HG03457 (cell line): Measurements from ENCODE around the gene TMEM239.
"Not testable (repeated sequence)": the region's sequence is repeated elsewhere in the genome, so short reads cannot be mapped to it uniquely, and the experiment has no call there.

Source experiments
- ATAC-seq: cut with Tn5 transposase; IDR thresholded peaks from one replicate; pipeline ENCODE4 v1.9.1; 2021; ENCODE audit warnings: moderate number of reproducible peaks; ENCODE audit not compliant: unreplicated experiment

The TMEM239 gene

GRCh38 chr20:2820084-2820895 lies 4.1 kb downstream of the TMEM239 start:
- ATAC-seq = no peak

- ATAC-seq = no peak
Measured at GRCh38 chr20:2820896-2821869, 5.0 kb downstream of the TMEM239 start.

- no peak for ATAC-seq
Measured at GRCh38 chr20:2822073-2822472, 5.9 kb downstream of the TMEM239 start.

GRCh38 chr20:2825761-2826160 lies 9.6 kb downstream of the TMEM239 start:
- ATAC-seq = no peak

GRCh38 chr20:2826655-2827054 lies 10.5 kb downstream of the TMEM239 start:
- ATAC-seq = no peak

GRCh38 chr20:2829376-2829775 lies 13.2 kb downstream of the TMEM239 start:
- ATAC-seq = no peak

GRCh38 chr20:2831206-2831605 lies 15.0 kb downstream of the TMEM239 start:
- not testable (repeated sequence) for ATAC-seq

- no peak for ATAC-seq
Measured at GRCh38 chr20:2833761-2834160, 17.6 kb downstream of the TMEM239 start.

GRCh38 chr20:2834401-2835110 lies 18.4 kb downstream of the TMEM239 start:
- no peak for ATAC-seq

GRCh38 chr20:2835331-2835796 lies 19.2 kb downstream of the TMEM239 start:
- no peak for ATAC-seq

- no peak for ATAC-seq
Measured at GRCh38 chr20:2836035-2836434, 19.9 kb downstream of the TMEM239 start.

GRCh38 chr20:2837221-2837960 lies 21.2 kb downstream of the TMEM239 start:
- ATAC-seq = no peak

GRCh38 chr20:2838170-2838797 lies 22.1 kb downstream of the TMEM239 start:
- no peak for ATAC-seq

GRCh38 chr20:2838847-2839671 lies 22.9 kb downstream of the TMEM239 start:
- ATAC-seq = no peak

- no peak for ATAC-seq
Measured at GRCh38 chr20:2839732-2840137, 23.6 kb downstream of the TMEM239 start.

GRCh38 chr20:2840138-2840966 lies 24.2 kb downstream of the TMEM239 start, which contains the start of the genes PCED1A and VPS16:
TSS of gene PCED1A (minus strand) at chr20:2840655. CDS start at chr20:2839912, 743 bp downstream.
TSS of gene VPS16 (plus strand) at chr20:2840745. CDS start at chr20:2840775, 30 bp downstream.
- ATAC-seq = peak; percentile 72

GRCh38 chr20:2840967-2841531 lies 24.9 kb downstream of the TMEM239 start:
- peak; percentile 21 for ATAC-seq
